ENCODE data around the gene CLCN7. TPM values are rescaled to one million over a fixed set of nuclear protein-coding genes. Genes with fewer than 3 reads are reported as not detected.

Gene CLCN7
- total and polyA plus RNA-seq, 2 of the 4 experiments (the other 2 are of a cell fraction), result 10.8 to 45.2 TPM

- in situ Hi-C loops (cut with MboI; ENCODE audit: low sequenced_read_pairs), result no loop called here
- H4K91ac ChIP-seq (ENCODE audit: insufficient read depth, low read depth, low read length), result no peak overlapping the region
Observed at GRCh38 chr16:1489077-1489476, 14.2 kb upstream of the CLCN7 start.

More at GRCh38 chr16:1489077-1489476, 14.2 kb upstream of the CLCN7 start:
- Histone ChIP-seq H3K4ac (ENCODE audit: low read depth, low read length) (no peak overlapping the region), H3K27me3 (ENCODE audit: control insufficient read depth, insufficient read depth, low read length) (no peaks in the 10 kb centered on the region), H3K79me1 (ENCODE audit: low read depth in 1 of 2, low read length in 2 of 2) (peaks cover 0 to 14% of the 10 kb centered on the region in 2 experiments; a peak in 3 of 4 replicates), H3K56ac (ENCODE audit: extremely low read depth, insufficient read depth, low read length) (no peak overlapping the region), H4K5ac (ENCODE audit: low read depth, low read length) (no peak overlapping the region), H3K9me3 (ENCODE audit: control insufficient read depth, insufficient read depth, low read length) (no peaks in the 10 kb centered on the region), H3K23ac (ENCODE audit: low read depth, low read length) (no peak overlapping the region), H3K36me3 (ENCODE audit: control insufficient read depth, insufficient read depth, low read length) (no peaks in the 10 kb centered on the region), H4K8ac (ENCODE audit: low read depth in 2 of 2, low read length in 2 of 2) (no peak overlapping the region), H3K4me2 (ENCODE audit: low read depth, low read length) (no peak overlapping the region), H2BK20ac (ENCODE audit: low read depth, low read length) (no peak overlapping the region), H2BK15ac (ENCODE audit: low read depth, low read length) (no peak overlapping the region), H2AK9ac (replicated peaks; ENCODE audit: low read depth, low read length, poor library complexity) (no peak overlapping the region), H3K27ac (ENCODE audit: insufficient read depth, low read length) (no peak overlapping the region), H2AK5ac (ENCODE audit: low read depth, low read length) (no peak overlapping the region), H3K18ac (ENCODE audit: low read depth, low read length) (no peak overlapping the region), H2AFZ (replicated peaks; ENCODE audit: low read length, poor library complexity) (no peak overlapping the region), H3K9ac (ENCODE audit: low read depth, low read length) (no peak overlapping the region), H3K4me3 (ENCODE audit: insufficient read depth, low read depth, low read length) (no peak overlapping the region), H4K20me1 (ENCODE audit: insufficient read depth, low read length) (0 out of 2 replicates have a peak, but pooled peaks cover 1% of the 10 kb centered on the region), H3K14ac (replicated peaks; ENCODE audit: low read depth, low read length) (no peak overlapping the region), H2BK5ac (ENCODE audit: low read depth, low read length, poor library complexity, severe bottlenecking) (no peak overlapping the region), H2BK120ac (ENCODE audit: low read depth, low read length) (no peak overlapping the region), H3K4me1 (ENCODE audit: control insufficient read depth, insufficient read depth, low read length) (peaks cover 4% of the 10 kb centered on the region), H3K9me1 (ENCODE audit: insufficient read depth, low read length) (peaks cover 7% of the 10 kb centered on the region)
- POLR2A ChIA-PET (ENCODE audit: unreplicated experiment), result no interaction called here
- no TSS peak for BruUV-seq (replicated peaks)
- intact Hi-C loops (cut with micrococcal nuclease), result no loop called here
- TF ChIP-seq BHLHE40 (IDR thresholded peaks at IDR 0.05; ENCODE audit: low read depth, low read length) (no peak), FOS (IDR thresholded peaks at IDR 0.05; ENCODE audit: low read depth, low read length) (no peak), MAZ (IDR thresholded peaks at IDR 0.05; ENCODE audit: borderline replicate concordance, low read depth, low read length) (no peak), RCOR1 (IDR thresholded peaks at IDR 0.05; ENCODE audit: insufficient replicate concordance, low read length) (no peak), RAD21 (IDR thresholded peaks at IDR 0.05; ENCODE audit: low read length) (no peak), CEBPB (IDR thresholded peaks at IDR 0.05; ENCODE audit: low read depth, low read length) (no peak), CHD1 (IDR thresholded peaks at IDR 0.05; ENCODE audit: low read depth, low read length) (no peak), POLR2A (IDR thresholded peaks at IDR 0.05; ENCODE audit: low read depth, low read length) (no peak), NFE2L2 (IDR thresholded peaks at IDR 0.05; ENCODE audit: low read depth, low read length) (no peak), RFX5 (IDR thresholded peaks at IDR 0.05; ENCODE audit: low read depth, low read length) (no peak)
- CTCF ChIA-PET, result no interaction called here
- dilution Hi-C loops (cut with HindIII; ENCODE audit: low sequenced_read_pairs, unreplicated experiment), result no loop called here
- ATAC-seq (ENCODE audit: low read depth) (no peak), DNase-seq (no peak)
- 96% methylated on average over 3 of the region's 12 CpGs; no CpG with 5 or more reads in 1 of the 2 experiments for WGBS, 2 experiments (ENCODE audit: extremely low coverage in 2 of 2, insufficient read length in 1 of 2)

Measured in IMR-90 (cell line).